Measurements from ENCODE around the gene GCNT2.

DNA sequence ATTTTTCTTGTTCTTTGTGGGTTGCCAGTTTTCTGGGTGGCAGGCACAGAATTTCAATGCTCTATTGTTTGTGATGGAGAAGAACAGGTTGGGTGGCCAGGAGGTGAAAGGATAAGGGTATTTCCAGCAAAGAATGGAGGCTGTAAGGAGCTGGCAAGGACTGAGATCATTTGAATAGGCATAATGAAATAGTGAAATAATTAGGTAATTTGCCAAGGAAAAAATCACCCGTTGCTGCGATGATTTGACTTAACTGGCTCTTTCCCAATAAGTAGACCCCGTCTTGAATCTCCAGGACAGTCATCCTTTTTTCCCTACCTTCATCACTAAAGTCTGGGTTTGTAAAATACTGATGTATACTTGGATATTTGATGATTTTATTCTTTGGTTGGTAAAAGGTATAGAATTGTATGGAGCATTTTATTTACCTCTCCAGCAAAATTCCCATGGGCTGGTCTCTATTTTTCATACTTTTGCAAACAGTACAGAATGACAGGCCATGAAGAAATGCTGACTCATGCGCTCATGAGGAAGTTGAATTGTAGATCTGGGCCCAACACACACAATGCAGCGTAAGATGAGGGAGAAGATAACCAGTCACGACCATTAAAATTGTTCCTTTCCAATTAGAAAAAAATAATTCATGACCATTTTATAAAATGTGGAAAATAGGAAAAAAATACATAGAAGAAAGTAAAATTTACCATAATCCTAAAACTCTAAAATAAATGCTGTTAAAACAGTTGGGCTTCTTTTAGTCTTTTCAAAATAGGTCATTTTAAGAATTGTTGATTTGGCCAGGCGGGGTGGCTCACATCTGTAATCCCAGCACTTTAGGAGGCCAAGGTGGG is 2.4 kb upstream of the GCNT2 start:
- TF ChIP-seq HMGXB4 (CRISPR knock-in tag; IDR thresholded peaks at IDR 0.05) (no peak), NFYB (CRISPR knock-in tag; conservative IDR thresholded peaks at IDR 0.05; ENCODE audit: low read depth) (no peak), IRF2 (CRISPR knock-in tag; IDR thresholded peaks at IDR 0.05; ENCODE audit: borderline replicate concordance, low read depth) (no peak), CREM (CRISPR knock-in tag; IDR thresholded peaks at IDR 0.05) (no peak), KAT7 (CRISPR knock-in tag; IDR thresholded peaks at IDR 0.05; ENCODE audit: borderline replicate concordance) (no peak), SP1 (CRISPR knock-in tag; conservative IDR thresholded peaks at IDR 0.05) (no peak), CREB1 (CRISPR knock-in tag; IDR thresholded peaks at IDR 0.05) (no peak)
- TF ChIP-seq, protein P1, sequence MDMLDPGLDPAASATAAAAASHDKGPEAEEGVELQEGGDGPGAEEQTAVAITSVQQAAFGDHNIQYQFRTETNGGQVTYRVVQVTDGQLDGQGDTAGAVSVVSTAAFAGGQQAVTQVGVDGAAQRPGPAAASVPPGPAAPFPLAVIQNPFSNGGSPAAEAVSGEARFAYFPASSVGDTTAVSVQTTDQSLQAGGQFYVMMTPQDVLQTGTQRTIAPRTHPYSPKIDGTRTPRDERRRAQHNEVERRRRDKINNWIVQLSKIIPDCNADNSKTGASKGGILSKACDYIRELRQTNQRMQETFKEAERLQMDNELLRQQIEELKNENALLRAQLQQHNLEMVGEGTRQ (CRISPR knock-in tag; IDR thresholded peaks at IDR 0.05): no peak
- TF ChIP-seq, protein P2, sequence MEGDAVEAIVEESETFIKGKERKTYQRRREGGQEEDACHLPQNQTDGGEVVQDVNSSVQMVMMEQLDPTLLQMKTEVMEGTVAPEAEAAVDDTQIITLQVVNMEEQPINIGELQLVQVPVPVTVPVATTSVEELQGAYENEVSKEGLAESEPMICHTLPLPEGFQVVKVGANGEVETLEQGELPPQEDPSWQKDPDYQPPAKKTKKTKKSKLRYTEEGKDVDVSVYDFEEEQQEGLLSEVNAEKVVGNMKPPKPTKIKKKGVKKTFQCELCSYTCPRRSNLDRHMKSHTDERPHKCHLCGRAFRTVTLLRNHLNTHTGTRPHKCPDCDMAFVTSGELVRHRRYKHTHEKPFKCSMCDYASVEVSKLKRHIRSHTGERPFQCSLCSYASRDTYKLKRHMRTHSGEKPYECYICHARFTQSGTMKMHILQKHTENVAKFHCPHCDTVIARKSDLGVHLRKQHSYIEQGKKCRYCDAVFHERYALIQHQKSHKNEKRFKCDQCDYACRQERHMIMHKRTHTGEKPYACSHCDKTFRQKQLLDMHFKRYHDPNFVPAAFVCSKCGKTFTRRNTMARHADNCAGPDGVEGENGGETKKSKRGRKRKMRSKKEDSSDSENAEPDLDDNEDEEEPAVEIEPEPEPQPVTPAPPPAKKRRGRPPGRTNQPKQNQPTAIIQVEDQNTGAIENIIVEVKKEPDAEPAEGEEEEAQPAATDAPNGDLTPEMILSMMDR (IDR thresholded peaks at IDR 0.05): no peak
- TF ChIP-seq, protein P3, sequence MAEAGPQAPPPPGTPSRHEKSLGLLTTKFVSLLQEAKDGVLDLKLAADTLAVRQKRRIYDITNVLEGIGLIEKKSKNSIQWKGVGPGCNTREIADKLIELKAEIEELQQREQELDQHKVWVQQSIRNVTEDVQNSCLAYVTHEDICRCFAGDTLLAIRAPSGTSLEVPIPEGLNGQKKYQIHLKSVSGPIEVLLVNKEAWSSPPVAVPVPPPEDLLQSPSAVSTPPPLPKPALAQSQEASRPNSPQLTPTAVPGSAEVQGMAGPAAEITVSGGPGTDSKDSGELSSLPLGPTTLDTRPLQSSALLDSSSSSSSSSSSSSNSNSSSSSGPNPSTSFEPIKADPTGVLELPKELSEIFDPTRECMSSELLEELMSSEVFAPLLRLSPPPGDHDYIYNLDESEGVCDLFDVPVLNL (CRISPR knock-in tag; IDR thresholded peaks at IDR 0.05; ENCODE audit: borderline replicate concordance, low read depth): no peak
- TF ChIP-seq, protein P4, sequence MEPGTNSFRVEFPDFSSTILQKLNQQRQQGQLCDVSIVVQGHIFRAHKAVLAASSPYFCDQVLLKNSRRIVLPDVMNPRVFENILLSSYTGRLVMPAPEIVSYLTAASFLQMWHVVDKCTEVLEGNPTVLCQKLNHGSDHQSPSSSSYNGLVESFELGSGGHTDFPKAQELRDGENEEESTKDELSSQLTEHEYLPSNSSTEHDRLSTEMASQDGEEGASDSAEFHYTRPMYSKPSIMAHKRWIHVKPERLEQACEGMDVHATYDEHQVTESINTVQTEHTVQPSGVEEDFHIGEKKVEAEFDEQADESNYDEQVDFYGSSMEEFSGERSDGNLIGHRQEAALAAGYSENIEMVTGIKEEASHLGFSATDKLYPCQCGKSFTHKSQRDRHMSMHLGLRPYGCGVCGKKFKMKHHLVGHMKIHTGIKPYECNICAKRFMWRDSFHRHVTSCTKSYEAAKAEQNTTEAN (CRISPR knock-in tag; IDR thresholded peaks at IDR 0.05): no peak
- TF ChIP-seq, protein P5, sequence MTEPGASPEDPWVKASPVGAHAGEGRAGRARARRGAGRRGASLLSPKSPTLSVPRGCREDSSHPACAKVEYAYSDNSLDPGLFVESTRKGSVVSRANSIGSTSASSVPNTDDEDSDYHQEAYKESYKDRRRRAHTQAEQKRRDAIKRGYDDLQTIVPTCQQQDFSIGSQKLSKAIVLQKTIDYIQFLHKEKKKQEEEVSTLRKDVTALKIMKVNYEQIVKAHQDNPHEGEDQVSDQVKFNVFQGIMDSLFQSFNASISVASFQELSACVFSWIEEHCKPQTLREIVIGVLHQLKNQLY (CRISPR knock-in tag; IDR thresholded peaks at IDR 0.05): no peak
